Endodermal cell (in vitro differentiated cells): Measurements from ENCODE around the gene RAVER2. TPM values are rescaled to one million over a fixed set of nuclear protein-coding genes. Genes with fewer than 3 reads are reported as not detected.
"Not testable (repeated sequence)": the region's sequence is repeated elsewhere in the genome, so short reads cannot be mapped to it uniquely, and the experiment has no call there.

Source experiments
- DNase-seq: peaks from one replicate; pipeline ENCODE4 v3.0.0-alpha.2; 2017
- H3K27ac ChIP-seq: 2 replicates; pipeline ENCODE4 v1.5.1; 2013; ENCODE audit warnings: mild to moderate bottlenecking, low read depth, low read length, moderate library complexity
- H3K27me3 ChIP-seq: 2 replicates; pipeline ENCODE4 v1.6.1; 2013; ENCODE audit warnings: mild to moderate bottlenecking, low read length, moderate library complexity; ENCODE audit not compliant: insufficient read depth, control insufficient read depth, poor library complexity, severe bottlenecking
- H3K36me3 ChIP-seq: 2 replicates; pipeline ENCODE4 v1.7.0; 2013; ENCODE audit warnings: mild to moderate bottlenecking, low read length, moderate library complexity; ENCODE audit not compliant: control insufficient read depth, insufficient read depth
- H3K4me1 ChIP-seq: one replicate; pipeline ENCODE4 v1.7.0; 2013; ENCODE audit warnings: low read length; ENCODE audit not compliant: control insufficient read depth, insufficient read depth
- H3K4me3 ChIP-seq: 2 replicates; pipeline ENCODE4 v1.5.1; 2013; ENCODE audit warnings: mild to moderate bottlenecking, low read length, moderate library complexity
- H3K9ac ChIP-seq: 2 replicates; pipeline ENCODE4 v1.6.1; 2013; ENCODE audit warnings: mild to moderate bottlenecking, low read length, moderate library complexity; ENCODE audit not compliant: poor library complexity, severe bottlenecking; ENCODE audit errors: extremely low read depth
- H3K9me3 ChIP-seq: 2 replicates; pipeline ENCODE4 v1.6.1; 2013; ENCODE audit warnings: mild to moderate bottlenecking, low read length, moderate library complexity; ENCODE audit not compliant: control insufficient read depth
- H3K27ac Mint-ChIP-seq: 2 replicates; pipeline ENCODE4 v1.8.0; 2020; ENCODE audit warnings: mixed read lengths
- H3K27me3 Mint-ChIP-seq: 2 replicates; pipeline ENCODE4 v1.8.0; 2021; ENCODE audit warnings: mild to moderate bottlenecking, mixed read lengths; ENCODE audit not compliant: insufficient read depth
- H3K36me3 Mint-ChIP-seq: 2 replicates; pipeline ENCODE4 v1.8.0; 2020; ENCODE audit warnings: low read depth, mixed read lengths
- H3K4me1 Mint-ChIP-seq: 2 replicates; pipeline ENCODE4 v1.8.0; 2020; ENCODE audit warnings: mixed read lengths
- H3K4me3 Mint-ChIP-seq: 2 replicates; pipeline ENCODE4 v1.8.0; 2020; ENCODE audit warnings: mild to moderate bottlenecking, moderate library complexity, mixed read lengths
- H3K9me3 Mint-ChIP-seq: 2 replicates; pipeline ENCODE4 v1.8.0; 2020; ENCODE audit warnings: mild to moderate bottlenecking, mixed read lengths
- CTCF ChIP-seq: fragments of 200-600 bp; sonication (generic); conservative IDR thresholded peaks from 2 replicates; pipeline ENCODE4 v1.5.0; 2021; ENCODE audit warnings: antibody characterized with exemption, mild to moderate bottlenecking
- WGBS, 2 experiments: methylation state at CpG; one replicate each; pipeline versions ENCODE4 v1.1.5 to v1.1.7; 2013; ENCODE audit warnings: missing lambda C conversion rate in 2 of 2, mixed read lengths in 1 of 2; ENCODE audit not compliant: insufficient coverage in 1 of 2, insufficient read length in 1 of 2; 5-methylcytosine and 5-hydroxymethylcytosine counted together
- total RNA-seq, 2 donors: library from RNA; stranded (reverse); fragmentation: NEBNext Ultra II Directional in 1 of 2; extraction: Animal tissue kit (Norgen Biotek cat#: 25700) in 1 of 2; gene quantifications; 2 replicates in 1 of 2; 3 replicates in 1 of 2; pipeline ENCODE4 v1.2.1, GENCODE V29; 2021

Gene RAVER2
- total RNA-seq, 2 donors from 2014 or later, result 20.3 to 21.8 TPM

DNA sequence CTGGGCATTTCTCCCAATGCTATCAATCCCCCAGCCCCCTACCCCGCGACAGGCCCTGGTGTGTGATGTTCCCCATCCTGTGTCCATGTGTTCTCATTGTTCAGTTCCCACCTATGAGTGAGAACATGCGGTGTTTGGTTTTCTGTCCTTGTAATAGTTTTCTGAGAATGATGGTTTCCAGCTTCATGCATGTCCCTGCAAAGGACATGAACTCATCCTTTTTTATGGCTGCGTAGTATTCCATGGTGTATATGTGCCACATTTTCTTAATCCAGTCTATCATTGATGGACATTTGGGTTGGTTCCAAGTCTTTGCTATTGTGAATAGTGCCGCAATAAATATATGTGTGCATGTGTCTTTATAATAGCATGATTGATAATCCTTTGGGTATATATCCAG, 38.0 kb downstream of the RAVER2 start:
- peaks cover 35% of the 10 kb centered on the region for H3K36me3 Mint-ChIP-seq

DNA sequence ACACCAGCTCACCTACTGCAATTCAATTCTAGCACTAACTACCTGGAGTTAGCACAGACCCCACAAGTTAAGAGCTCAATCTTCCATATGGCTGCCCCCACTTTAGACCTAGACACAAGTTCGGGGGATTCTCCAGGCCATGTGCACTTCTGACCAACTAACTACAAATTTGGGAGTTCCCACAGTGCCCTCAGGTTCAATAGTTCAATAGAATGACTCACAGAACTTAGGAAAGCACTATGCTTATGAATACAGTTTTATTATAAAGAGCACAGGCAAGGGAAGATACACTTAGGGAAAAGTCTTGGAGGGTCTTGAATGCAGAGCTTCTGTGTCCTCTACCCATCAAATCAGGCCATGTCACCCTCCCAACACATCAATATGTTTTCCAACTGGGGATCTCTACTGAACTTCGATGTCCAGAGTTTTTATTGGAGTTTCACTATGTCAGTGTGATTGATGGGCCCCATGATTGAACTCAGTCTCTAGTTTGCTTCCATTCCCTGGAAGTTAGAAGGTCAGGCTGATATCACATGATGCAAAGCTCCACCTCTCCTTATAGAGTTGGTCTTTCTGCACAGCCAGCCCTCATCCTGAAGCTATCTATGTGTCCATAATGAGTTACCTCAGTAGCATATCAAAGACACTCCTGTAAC, 46.1 kb downstream of the RAVER2 start:
- 91 to 100% methylated on average over 2 of the region's 2 CpGs for WGBS, 2 experiments
- Histone ChIP-seq H3K36me3 (peaks cover 31% of the 10 kb centered on the region), H3K9ac (no peak overlapping the region), H3K27ac (no peak overlapping the region), H3K9me3 (peaks cover 34% of the 10 kb centered on the region), H3K27me3 (no peaks in the 10 kb centered on the region), H3K4me3 (no peak overlapping the region), H3K4me1 (no peaks in the 10 kb centered on the region)
- H3K27me3 Mint-ChIP-seq, result no peaks in the 10 kb centered on the region
- no peaks in the 10 kb centered on the region for H3K4me1 Mint-ChIP-seq
- no peak for DNase-seq
- no peak overlapping the region for H3K27ac Mint-ChIP-seq
- H3K9me3 Mint-ChIP-seq, result peaks cover 23% of the 10 kb centered on the region
- no peak for TF ChIP-seq CTCF
- H3K36me3 Mint-ChIP-seq, result peaks cover 49% of the 10 kb centered on the region
- no peak overlapping the region for H3K4me3 Mint-ChIP-seq

More for the DNA sequence above, 38.0 kb downstream of the RAVER2 start:
- 75 to 94% methylated on average over 2 to 3 of the region's 5 CpGs for WGBS, 2 experiments
- H3K4me3 ChIP-seq, H3K4me1 Mint-ChIP-seq, H3K27ac Mint-ChIP-seq, H3K27me3 Mint-ChIP-seq, H3K27me3 ChIP-seq, DNase-seq, H3K4me1 ChIP-seq, H3K4me3 Mint-ChIP-seq, H3K9ac ChIP-seq, H3K9me3 ChIP-seq, H3K27ac ChIP-seq: not testable (repeated sequence)
- H3K36me3 ChIP-seq, result peaks cover 11% of the 10 kb centered on the region
- peaks cover 10% of the 10 kb centered on the region for H3K9me3 Mint-ChIP-seq

GRCh38 chr1:64798872-64799271, 54.0 kb downstream of the RAVER2 start:
- no peak overlapping the region for H3K9ac ChIP-seq
- Mint-ChIP-seq H3K4me1 (no peaks in the 10 kb centered on the region), H3K36me3 (peaks cover 12% of the 10 kb centered on the region), H3K9me3 (peaks cover 1% of the 10 kb centered on the region), H3K27me3 (no peaks in the 10 kb centered on the region), H3K27ac (no peak overlapping the region), H3K4me3 (no peak overlapping the region)
- H3K36me3 ChIP-seq, result no peaks in the 10 kb centered on the region
- no peaks in the 10 kb centered on the region for H3K9me3 ChIP-seq
- no peak overlapping the region for H3K4me3 ChIP-seq
- H3K27me3 ChIP-seq, result no peaks in the 10 kb centered on the region
- H3K4me1 ChIP-seq, result no peaks in the 10 kb centered on the region
- H3K27ac ChIP-seq, result no peak overlapping the region
- DNase-seq, result no peak
- no peak for TF ChIP-seq CTCF
